OCI-LY1 (cell line): ENCODE measurements around the gene NEURL4.
"Not testable (repeated sequence)": the region's sequence is repeated elsewhere in the genome, so short reads cannot be mapped to it uniquely, and the experiment has no call there.

Source experiments
- H2AFZ ChIP-seq: fragments of 200-600 bp; sonication (generic), shearing (Covaris generic); 2 replicates; pipeline ENCODE4 v1.6.0; 2014; ENCODE audit warnings: antibody characterized with exemption, mild to moderate bottlenecking, low read length
- H3F3A ChIP-seq: fragments of 200-600 bp; sonication (generic), shearing (Covaris generic); 2 replicates; pipeline ENCODE4 v1.6.0; 2014; ENCODE audit warnings: mild to moderate bottlenecking, antibody characterized with exemption, low read length, moderate library complexity; ENCODE audit not compliant: insufficient read depth
- H3K27ac ChIP-seq: fragments of 200-600 bp; sonication (generic); 2 replicates; pipeline ENCODE4 v1.5.1; 2014; ENCODE audit warnings: low read length, mixed run types, mild to moderate bottlenecking, low read depth; ENCODE audit not compliant: poor library complexity, severe bottlenecking
- H3K27me3 ChIP-seq: fragments of 200-600 bp; sonication (generic); 2 replicates; pipeline ENCODE4 v1.6.0; 2014; ENCODE audit warnings: antibody characterized with exemption, mild to moderate bottlenecking, low read length, moderate library complexity; ENCODE audit not compliant: insufficient read depth
- H3K36me3 ChIP-seq: fragments of 200-600 bp; sonication (generic); 2 replicates; pipeline ENCODE4 v1.6.1; 2014; ENCODE audit warnings: mild to moderate bottlenecking, antibody characterized with exemption, low read length, moderate library complexity, mixed read lengths; ENCODE audit not compliant: insufficient read depth
- H3K4me1 ChIP-seq: fragments of 200-600 bp; sonication (generic); 2 replicates; pipeline ENCODE4 v1.5.1; 2014; ENCODE audit warnings: mild to moderate bottlenecking, low read length, moderate library complexity; ENCODE audit not compliant: insufficient read depth, severe bottlenecking
- H3K4me2 ChIP-seq: fragments of 200-600 bp; sonication (generic), shearing (Covaris generic); 2 replicates; pipeline ENCODE4 v1.6.1; 2014; ENCODE audit warnings: low read length
- H3K4me3 ChIP-seq: fragments of 200-600 bp; sonication (generic); 2 replicates; pipeline ENCODE4 v1.5.1; 2014; ENCODE audit warnings: low read length, low read depth, mild to moderate bottlenecking, mixed read lengths; ENCODE audit not compliant: poor library complexity, severe bottlenecking
- H3K79me2 ChIP-seq: fragments of 200-600 bp; shearing (Covaris generic); 2 replicates; pipeline ENCODE4 v1.6.1; 2016; ENCODE audit warnings: mixed run types, low read length, mixed read lengths; ENCODE audit not compliant: insufficient read depth
- H3K9ac ChIP-seq: fragments of 200-600 bp; sonication (generic), shearing (Covaris generic); 2 replicates; pipeline ENCODE4 v1.6.1; 2014; ENCODE audit warnings: mild to moderate bottlenecking, low read length, mixed read lengths
- H3K9me2 ChIP-seq: fragments of 200-600 bp; sonication (generic), shearing (Covaris generic); 2 replicates; pipeline ENCODE4 v1.6.1; 2014; ENCODE audit warnings: low read depth, mild to moderate bottlenecking, low read length, mixed read lengths
- H3K9me3 ChIP-seq: fragments of 200-600 bp; shearing (Covaris generic); 2 replicates; pipeline ENCODE4 v1.6.1; 2014; ENCODE audit warnings: low read length, mixed read lengths
- H4K20me1 ChIP-seq: fragments of 200-600 bp; sonication (generic), shearing (Covaris generic); 2 replicates; pipeline ENCODE4 v1.6.0; 2016; ENCODE audit warnings: mild to moderate bottlenecking, low read length; ENCODE audit not compliant: insufficient read depth
- CTCF ChIP-seq: fragments of 200-600 bp; sonication (generic), shearing (Covaris generic); IDR thresholded peaks from 2 replicates; pipeline ENCODE4 v1.5.1; 2017; ENCODE audit warnings: mild to moderate bottlenecking, antibody characterized with exemption, low read length, moderate library complexity, mixed read lengths
- EZH2 ChIP-seq: fragments of 200-600 bp; sonication (generic), shearing (Covaris generic); IDR thresholded peaks from 2 replicates; pipeline ENCODE4 v1.8.0; 2017; ENCODE audit warnings: borderline replicate concordance, mixed run types, mild to moderate bottlenecking, antibody characterized with exemption, low read length, moderate library complexity, mixed read lengths

The NEURL4 gene

GRCh38 chr17:7334938-7335538, 5.9 kb upstream of the NEURL4 start:
- no peak overlapping the region for H3K4me3 ChIP-seq
- H3K4me2 ChIP-seq: peak overlapping the region; percentile 93; the same call in 1 of the 2 replicates

GRCh38 chr17:7332600-7333069, 3.5 kb upstream of the NEURL4 start:
- peak overlapping the region; percentile 41 for H3K4me2 ChIP-seq
- H4K20me1 ChIP-seq, H3K36me3 ChIP-seq, H3K9me3 ChIP-seq, H3K9me2 ChIP-seq, H3K27me3 ChIP-seq, H3F3A ChIP-seq, H3K79me2 ChIP-seq, H2AFZ ChIP-seq: not testable (repeated sequence)
- peak overlapping the region; percentile 17 for H3K4me3 ChIP-seq
- H3K4me1 ChIP-seq: peaks cover 59% of the 10 kb centered on the region
- H3K27ac ChIP-seq: peak overlapping the region; percentile 78
- H3K9ac ChIP-seq: peak overlapping the region; percentile 8; the same call in 1 of the 2 replicates

More at GRCh38 chr17:7334938-7335538, 5.9 kb upstream of the NEURL4 start:
- H4K20me1 ChIP-seq: no peaks in the 10 kb centered on the region
- H3K9me2 ChIP-seq: no peaks in the 10 kb centered on the region
- no peaks in the 10 kb centered on the region for H3K27me3 ChIP-seq
- peaks cover 51% of the 10 kb centered on the region for H3K4me1 ChIP-seq
- no peak for TF ChIP-seq EZH2
- no peak for TF ChIP-seq CTCF
- peak overlapping the region; percentile 90 for H3K27ac ChIP-seq
- no peaks in the 10 kb centered on the region for H3F3A ChIP-seq
- H2AFZ ChIP-seq: peak overlapping the region; percentile 43; the same call in 1 of the 2 replicates
- H3K9me3 ChIP-seq: no peaks in the 10 kb centered on the region
- no peaks in the 10 kb centered on the region for H3K79me2 ChIP-seq
- H3K9ac ChIP-seq: peak overlapping the region; percentile 88; the same call in 1 of the 2 replicates
- H3K36me3 ChIP-seq: peaks cover 5% of the 10 kb centered on the region; the same call in 1 of the 2 replicates

- TF ChIP-seq CTCF: no peak
- TF ChIP-seq EZH2: no peak
- no peaks in the 10 kb centered on the region for H3F3A ChIP-seq
- no peaks in the 10 kb centered on the region for H3K36me3 ChIP-seq
- H2AFZ ChIP-seq: no peak overlapping the region
- no peaks in the 10 kb centered on the region for H4K20me1 ChIP-seq
- no peaks in the 10 kb centered on the region for H3K27me3 ChIP-seq
- peaks cover 56% of the 10 kb centered on the region for H3K4me1 ChIP-seq
- peak overlapping the region; percentile 78 for H3K27ac ChIP-seq
- H3K79me2 ChIP-seq: no peaks in the 10 kb centered on the region
- H3K4me3 ChIP-seq: peak overlapping the region; percentile 17
- H3K9me3 ChIP-seq: no peaks in the 10 kb centered on the region
- H3K4me2 ChIP-seq: peak overlapping the region; percentile 41
- no peaks in the 10 kb centered on the region for H3K9me2 ChIP-seq
- H3K9ac ChIP-seq: peak overlapping the region; percentile 8; the same call in 1 of the 2 replicates
Observed at GRCh38 chr17:7332111-7332510, 3.0 kb upstream of the NEURL4 start.

- Histone ChIP-seq H3K4me2 (peak overlapping the region; percentile 88), H4K20me1 (no peaks in the 10 kb centered on the region), H3K36me3 (peaks cover 11% of the 10 kb centered on the region; the same call in 1 of the 2 replicates), H2AFZ (no peak overlapping the region), H3K79me2 (no peaks in the 10 kb centered on the region), H3K27me3 (no peaks in the 10 kb centered on the region), H3K4me1 (peaks cover 41% of the 10 kb centered on the region), H3K27ac (peak overlapping the region; percentile 81), H3K4me3 (peak overlapping the region; percentile 98), H3K9me3 (no peaks in the 10 kb centered on the region), H3F3A (no peaks in the 10 kb centered on the region), H3K9ac (peak overlapping the region; percentile 68), H3K9me2 (no peaks in the 10 kb centered on the region)
- no peak for TF ChIP-seq EZH2
- no peak for TF ChIP-seq CTCF
Observed at GRCh38 chr17:7330638-7331015, 1.5 kb upstream of the NEURL4 start.
